Loucy (cell line): Measurements from ENCODE around the gene FRMD4A.

Experiments
- H2AFZ ChIP-seq: fragments of 200-600 bp; sonication (generic); 2 replicates; pipeline ENCODE4 v1.6.0; 2016; ENCODE audit warnings: antibody characterized with exemption, mild to moderate bottlenecking, low read length, moderate library complexity
- H3F3A ChIP-seq: fragments of 200-600 bp; 2 replicates; pipeline ENCODE4 v1.6.0; 2016; ENCODE audit warnings: antibody characterized with exemption, low read depth, mild to moderate bottlenecking
- H3K27me3 ChIP-seq: fragments of 200-600 bp; sonication (generic); 2 replicates; pipeline ENCODE4 v1.6.1; 2014; ENCODE audit warnings: low read length, mild to moderate bottlenecking; ENCODE audit not compliant: insufficient read depth, poor library complexity, severe bottlenecking
- H3K36me3 ChIP-seq: fragments of 200-600 bp; sonication (generic); 2 replicates; pipeline ENCODE4 v1.6.1; 2016; ENCODE audit warnings: low read length; ENCODE audit not compliant: insufficient read depth
- H3K4me1 ChIP-seq: fragments of 200-600 bp; sonication (generic); 2 replicates; pipeline ENCODE4 v1.5.1; 2014; ENCODE audit warnings: low read length, mild to moderate bottlenecking; ENCODE audit not compliant: insufficient read depth, poor library complexity, severe bottlenecking
- H3K4me2 ChIP-seq: fragments of 200-600 bp; sonication (generic); 2 replicates; pipeline ENCODE4 v1.6.0; 2014; ENCODE audit warnings: antibody characterized with exemption, low read length, low read depth, mild to moderate bottlenecking; ENCODE audit not compliant: poor library complexity, severe bottlenecking
- H3K4me3 ChIP-seq: fragments of 200-600 bp; sonication (generic); 2 replicates; pipeline ENCODE4 v1.5.1; 2014; ENCODE audit warnings: low read length, mild to moderate bottlenecking, mixed read lengths; ENCODE audit not compliant: poor library complexity, severe bottlenecking
- H3K79me2 ChIP-seq: fragments of 200-600 bp; sonication (generic); 2 replicates; pipeline ENCODE4 v1.6.1; 2014; ENCODE audit warnings: low read length; ENCODE audit not compliant: insufficient read depth
- H3K9ac ChIP-seq: fragments of 200-600 bp; sonication (generic); 2 replicates; pipeline ENCODE4 v1.6.0; 2014; ENCODE audit warnings: mild to moderate bottlenecking, low read depth, low read length, moderate library complexity; ENCODE audit not compliant: poor library complexity, severe bottlenecking
- H3K9me2 ChIP-seq: fragments of 200-600 bp; sonication (generic); replicated peaks from 2 replicates; pipeline ENCODE4 v1.6.1; 2016; ENCODE audit warnings: low read depth, low read length, mixed read lengths
- H3K9me3 ChIP-seq: fragments of 200-600 bp; sonication (generic); 2 replicates; pipeline ENCODE4 v1.6.1; 2014; ENCODE audit warnings: mild to moderate bottlenecking, antibody characterized with exemption, low read length, low read depth; ENCODE audit not compliant: insufficient read depth
- H4K20me1 ChIP-seq: fragments of 200-600 bp; sonication (generic); 2 replicates; pipeline ENCODE4 v1.6.0; 2014; ENCODE audit warnings: antibody characterized with exemption, low read length, mild to moderate bottlenecking; ENCODE audit not compliant: insufficient read depth, poor library complexity, severe bottlenecking
- EZH2phosphoT487 ChIP-seq: fragments of 200-600 bp; IDR thresholded peaks from 2 replicates; pipeline ENCODE4 v1.6.1; 2018; ENCODE audit warnings: antibody characterized with exemption, mild to moderate bottlenecking, moderate library complexity, borderline replicate concordance
- TF ChIP-seq, protein P1 (sequence below): fragments of 200-600 bp; sonication (generic); conservative IDR thresholded peaks from 2 replicates; pipeline ENCODE4 v1.5.1; 2014; ENCODE audit warnings: mild to moderate bottlenecking, antibody characterized with exemption, low read length

Gene FRMD4A

DNA sequence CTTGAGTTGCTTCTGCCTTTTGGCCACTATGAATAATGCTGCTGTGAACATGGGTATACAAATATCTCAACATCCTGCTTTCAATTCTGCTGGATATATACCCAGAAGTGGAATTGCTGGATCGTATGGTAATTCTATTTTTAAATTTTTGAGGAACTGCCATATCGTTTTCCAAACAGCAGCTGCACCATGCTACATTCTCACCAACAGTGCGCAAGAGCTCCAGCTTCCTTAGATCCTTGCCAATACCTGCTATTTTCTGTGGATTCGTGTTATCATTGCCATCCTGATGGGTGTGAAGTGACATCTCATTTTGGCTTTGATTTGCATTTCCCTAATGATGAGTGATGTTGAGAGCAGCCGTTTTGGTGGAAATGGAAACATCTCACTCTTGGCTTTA is 26.7 kb downstream of the FRMD4A start:
- Histone ChIP-seq H3K9me2 (no peaks in the 10 kb centered on the region), H3K36me3 (no peaks in the 10 kb centered on the region), H3K9me3 (no peaks in the 10 kb centered on the region), H3K9ac (no peak overlapping the region), H3K27me3 (no peaks in the 10 kb centered on the region), H3K79me2 (no peaks in the 10 kb centered on the region), H3K4me1 (no peaks in the 10 kb centered on the region), H3K4me3 (no peak overlapping the region), H4K20me1 (no peaks in the 10 kb centered on the region), H3F3A (no peaks in the 10 kb centered on the region), H3K4me2 (no peak overlapping the region), H2AFZ (no peak overlapping the region)
- no peak for TF ChIP-seq EZH2phosphoT487
- TF ChIP-seq, protein P1, sequence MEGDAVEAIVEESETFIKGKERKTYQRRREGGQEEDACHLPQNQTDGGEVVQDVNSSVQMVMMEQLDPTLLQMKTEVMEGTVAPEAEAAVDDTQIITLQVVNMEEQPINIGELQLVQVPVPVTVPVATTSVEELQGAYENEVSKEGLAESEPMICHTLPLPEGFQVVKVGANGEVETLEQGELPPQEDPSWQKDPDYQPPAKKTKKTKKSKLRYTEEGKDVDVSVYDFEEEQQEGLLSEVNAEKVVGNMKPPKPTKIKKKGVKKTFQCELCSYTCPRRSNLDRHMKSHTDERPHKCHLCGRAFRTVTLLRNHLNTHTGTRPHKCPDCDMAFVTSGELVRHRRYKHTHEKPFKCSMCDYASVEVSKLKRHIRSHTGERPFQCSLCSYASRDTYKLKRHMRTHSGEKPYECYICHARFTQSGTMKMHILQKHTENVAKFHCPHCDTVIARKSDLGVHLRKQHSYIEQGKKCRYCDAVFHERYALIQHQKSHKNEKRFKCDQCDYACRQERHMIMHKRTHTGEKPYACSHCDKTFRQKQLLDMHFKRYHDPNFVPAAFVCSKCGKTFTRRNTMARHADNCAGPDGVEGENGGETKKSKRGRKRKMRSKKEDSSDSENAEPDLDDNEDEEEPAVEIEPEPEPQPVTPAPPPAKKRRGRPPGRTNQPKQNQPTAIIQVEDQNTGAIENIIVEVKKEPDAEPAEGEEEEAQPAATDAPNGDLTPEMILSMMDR, result no peak

DNA sequence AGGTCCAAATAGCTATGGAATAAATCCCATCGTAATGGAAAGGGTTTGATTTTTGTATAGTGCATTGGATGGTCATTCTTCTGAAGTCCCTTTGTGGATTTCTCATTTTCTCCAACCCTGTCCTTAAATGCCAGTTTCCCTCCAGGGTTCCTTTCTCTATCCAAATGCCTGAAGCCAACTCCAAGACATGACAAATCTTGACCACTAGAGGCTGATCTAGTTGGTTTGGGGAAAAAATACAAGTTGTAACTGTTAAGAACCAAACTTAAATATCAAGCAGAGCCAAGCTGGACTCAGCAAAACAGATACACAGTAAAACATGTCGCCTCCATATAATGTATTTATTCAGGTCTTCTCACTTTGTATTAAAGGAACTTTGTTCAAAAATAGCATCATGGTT is 28.7 kb downstream of the FRMD4A start:
- no peaks in the 10 kb centered on the region for H3K27me3 ChIP-seq
- H3K9ac ChIP-seq, result no peak overlapping the region
- no peaks in the 10 kb centered on the region for H4K20me1 ChIP-seq
- H3K9me3 ChIP-seq, result no peaks in the 10 kb centered on the region
- no peaks in the 10 kb centered on the region for H3K9me2 ChIP-seq
- no peak overlapping the region for H3K4me3 ChIP-seq
- TF ChIP-seq, protein P1, result peak; percentile 66
- TF ChIP-seq EZH2phosphoT487, result no peak
- H3K4me2 ChIP-seq, result no peak overlapping the region
- H3F3A ChIP-seq, result no peaks in the 10 kb centered on the region
- H3K4me1 ChIP-seq, result no peaks in the 10 kb centered on the region
- no peak overlapping the region for H2AFZ ChIP-seq
- H3K36me3 ChIP-seq, result no peaks in the 10 kb centered on the region
- H3K79me2 ChIP-seq, result no peaks in the 10 kb centered on the region

DNA sequence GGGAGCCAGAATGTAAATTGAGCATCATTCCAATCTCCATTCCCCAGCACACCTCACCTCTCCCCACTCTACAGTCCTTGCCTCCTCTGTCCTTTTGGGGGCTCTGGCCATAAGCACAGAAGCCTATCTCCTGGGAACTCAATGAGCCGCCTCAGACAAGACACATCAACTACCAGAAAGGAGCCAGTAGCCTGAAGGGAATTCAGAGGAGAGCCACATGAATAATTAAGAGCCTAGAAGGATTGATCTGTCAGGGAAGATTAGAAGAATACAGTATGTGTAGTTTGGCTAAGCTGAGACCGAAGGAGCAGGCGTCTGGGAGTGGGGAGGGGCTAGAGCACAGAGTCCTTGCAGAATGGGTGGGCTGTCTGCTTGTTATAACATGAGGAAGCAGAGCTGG is 31.2 kb downstream of the FRMD4A start:
- Histone ChIP-seq H3K4me2 (no peak overlapping the region), H3F3A (no peaks in the 10 kb centered on the region), H2AFZ (no peak overlapping the region), H3K4me1 (no peaks in the 10 kb centered on the region), H3K79me2 (no peaks in the 10 kb centered on the region), H3K9ac (no peak overlapping the region), H3K4me3 (no peak overlapping the region), H4K20me1 (no peaks in the 10 kb centered on the region), H3K9me3 (no peaks in the 10 kb centered on the region), H3K9me2 (no peaks in the 10 kb centered on the region), H3K36me3 (no peaks in the 10 kb centered on the region), H3K27me3 (no peaks in the 10 kb centered on the region)
- TF ChIP-seq, protein P1, result no peak
- no peak for TF ChIP-seq EZH2phosphoT487
